Measurements from ENCODE around the gene SOD2.
"Not testable (repeated sequence)": the region's sequence is repeated elsewhere in the genome, so short reads cannot be mapped to it uniquely, and the experiment has no call there.

The SOD2 gene

DNA sequence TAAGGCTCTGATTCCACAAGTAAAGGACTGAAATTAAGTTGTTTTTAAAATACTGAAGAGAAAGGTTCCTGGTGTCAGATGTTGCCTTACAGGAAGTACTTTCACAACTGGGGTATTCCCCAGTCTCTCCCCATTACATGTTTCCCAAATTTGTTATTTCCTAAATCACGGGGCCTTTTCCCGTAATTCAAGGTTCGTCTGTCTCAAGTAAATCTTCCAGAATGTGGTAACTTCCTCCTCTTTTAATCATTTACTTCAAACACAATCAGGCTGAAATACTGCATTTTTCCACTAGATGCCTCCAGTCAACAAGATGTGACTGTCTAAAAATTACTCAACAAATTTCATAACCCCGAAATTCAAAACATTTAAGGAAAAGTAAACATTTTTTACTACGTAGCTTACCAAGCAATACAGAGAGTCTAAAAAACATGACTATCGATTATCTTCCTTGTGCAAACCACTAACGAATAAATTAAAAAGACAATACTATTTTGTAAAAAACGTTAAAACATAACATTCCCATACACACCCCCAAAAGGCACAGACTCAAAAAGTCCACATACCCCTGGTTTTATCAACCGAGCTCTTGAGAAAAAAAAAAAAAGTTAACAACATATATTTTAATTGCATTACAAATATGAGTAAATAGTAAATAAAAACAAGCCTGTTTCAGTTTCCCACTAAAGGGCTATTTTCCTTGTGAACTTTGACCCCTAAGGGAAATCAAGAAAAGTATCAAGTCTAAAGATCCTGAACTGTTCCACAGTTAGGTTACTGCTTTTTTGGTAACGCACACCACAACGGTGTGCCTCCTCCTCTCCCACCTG lies 1.7 kb downstream of the SOD2 start:
- H3K27ac ChIP-seq (ENCODE audit: low read length) = no peak overlapping the region
- peak overlapping the region; percentile 79 for H3K4me2 ChIP-seq (ENCODE audit: low read depth, low read length)
- peak; percentile 37 for DNase-seq
- H3K9me2 ChIP-seq (replicated peaks; ENCODE audit: insufficient read depth, low read length) = no peaks in the 10 kb centered on the region
- no peak overlapping the region; the same call in 1 of the 2 replicates for H3K9ac ChIP-seq (ENCODE audit: low read length)
- peaks cover 24% of the 10 kb centered on the region for H3K79me2 ChIP-seq (ENCODE audit: low read length)
- no peaks in the 10 kb centered on the region; the same call in 1 of the 2 replicates for H3K4me1 ChIP-seq (ENCODE audit: low read length)
- TF ChIP-seq, protein P1, sequence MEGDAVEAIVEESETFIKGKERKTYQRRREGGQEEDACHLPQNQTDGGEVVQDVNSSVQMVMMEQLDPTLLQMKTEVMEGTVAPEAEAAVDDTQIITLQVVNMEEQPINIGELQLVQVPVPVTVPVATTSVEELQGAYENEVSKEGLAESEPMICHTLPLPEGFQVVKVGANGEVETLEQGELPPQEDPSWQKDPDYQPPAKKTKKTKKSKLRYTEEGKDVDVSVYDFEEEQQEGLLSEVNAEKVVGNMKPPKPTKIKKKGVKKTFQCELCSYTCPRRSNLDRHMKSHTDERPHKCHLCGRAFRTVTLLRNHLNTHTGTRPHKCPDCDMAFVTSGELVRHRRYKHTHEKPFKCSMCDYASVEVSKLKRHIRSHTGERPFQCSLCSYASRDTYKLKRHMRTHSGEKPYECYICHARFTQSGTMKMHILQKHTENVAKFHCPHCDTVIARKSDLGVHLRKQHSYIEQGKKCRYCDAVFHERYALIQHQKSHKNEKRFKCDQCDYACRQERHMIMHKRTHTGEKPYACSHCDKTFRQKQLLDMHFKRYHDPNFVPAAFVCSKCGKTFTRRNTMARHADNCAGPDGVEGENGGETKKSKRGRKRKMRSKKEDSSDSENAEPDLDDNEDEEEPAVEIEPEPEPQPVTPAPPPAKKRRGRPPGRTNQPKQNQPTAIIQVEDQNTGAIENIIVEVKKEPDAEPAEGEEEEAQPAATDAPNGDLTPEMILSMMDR (IDR thresholded peaks at IDR 0.05; ENCODE audit: low read length) = peak; percentile 61
- TF ChIP-seq EZH2phosphoT487 (IDR thresholded peaks at IDR 0.05; ENCODE audit: low read length) = no peak
- H3F3A ChIP-seq (ENCODE audit: insufficient read depth, low read length) = peaks cover 4% of the 10 kb centered on the region; the same call in 1 of the 2 replicates
- H4K20me1 ChIP-seq (ENCODE audit: insufficient read depth, low read length) = no peaks in the 10 kb centered on the region
- no peak overlapping the region for H2AFZ ChIP-seq (ENCODE audit: low read length)
- no peaks in the 10 kb centered on the region for H3K27me3 ChIP-seq (replicated peaks; ENCODE audit: insufficient read depth, low read length)
- no peaks in the 10 kb centered on the region for H3K36me3 ChIP-seq (replicated peaks; ENCODE audit: insufficient read depth, low read length)
- peak overlapping the region; percentile 73 for H3K4me3 ChIP-seq (ENCODE audit: low read length)
- H3K9me3 ChIP-seq (replicated peaks; ENCODE audit: insufficient read depth, low read length) = no peaks in the 10 kb centered on the region

DNA sequence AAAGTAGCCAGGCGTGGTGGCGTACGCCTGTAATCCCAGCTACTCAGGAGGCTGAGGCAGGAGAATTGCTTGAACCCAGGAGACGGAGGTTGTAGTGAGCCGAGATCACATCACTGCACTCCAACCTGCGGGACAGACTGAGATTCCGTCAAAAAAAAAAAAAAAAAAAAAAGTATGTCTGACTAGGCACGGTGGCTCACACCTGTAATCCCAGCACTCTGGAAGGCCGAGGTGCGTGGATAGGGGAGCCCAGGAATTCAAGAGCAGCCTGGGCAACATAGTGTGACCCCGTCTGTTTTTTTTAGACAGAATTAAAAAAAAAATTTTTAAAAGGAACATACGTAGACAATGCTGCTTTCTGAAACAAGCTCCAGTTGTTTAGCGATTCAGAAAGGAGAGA lies 2.9 kb downstream of the SOD2 start:
- H3K36me3 ChIP-seq (replicated peaks; ENCODE audit: insufficient read depth, low read length); H3K4me3 ChIP-seq (ENCODE audit: low read length); H3K9ac ChIP-seq (ENCODE audit: low read length); H3K9me3 ChIP-seq (replicated peaks; ENCODE audit: insufficient read depth, low read length); H3K4me1 ChIP-seq (ENCODE audit: low read length); H3K27me3 ChIP-seq (replicated peaks; ENCODE audit: insufficient read depth, low read length); DNase-seq; H3K4me2 ChIP-seq (ENCODE audit: low read depth, low read length); H4K20me1 ChIP-seq (ENCODE audit: insufficient read depth, low read length); H3F3A ChIP-seq (ENCODE audit: insufficient read depth, low read length); H3K27ac ChIP-seq (ENCODE audit: low read length); H2AFZ ChIP-seq (ENCODE audit: low read length); H3K9me2 ChIP-seq (replicated peaks; ENCODE audit: insufficient read depth, low read length): not testable (repeated sequence)
- H3K79me2 ChIP-seq (ENCODE audit: low read length) = peaks cover 24% of the 10 kb centered on the region

DNA sequence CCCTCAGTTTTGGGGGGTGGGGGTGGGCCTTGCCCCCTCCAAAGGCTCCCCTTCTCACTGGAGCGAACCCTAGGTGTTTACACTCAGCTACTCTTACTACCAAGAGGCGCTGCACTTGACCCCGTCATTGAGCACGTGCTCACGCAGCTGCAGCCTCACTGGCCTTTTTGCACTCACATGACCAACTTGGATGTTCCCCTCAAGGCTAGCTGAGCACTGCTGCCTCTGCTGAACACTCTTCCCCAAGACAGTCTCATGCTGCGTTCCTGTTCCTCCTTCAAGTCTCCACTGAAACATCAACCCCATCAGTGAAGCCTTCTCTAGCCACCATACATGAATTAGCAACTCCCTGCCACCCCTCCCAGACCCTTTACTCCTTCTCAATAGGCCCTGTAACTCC lies 4.0 kb downstream of the SOD2 start:
- Histone ChIP-seq H3F3A (ENCODE audit: insufficient read depth, low read length) (peaks cover 4% of the 10 kb centered on the region; the same call in 1 of the 2 replicates), H3K27me3 (replicated peaks; ENCODE audit: insufficient read depth, low read length) (no peaks in the 10 kb centered on the region), H3K27ac (ENCODE audit: low read length) (no peak overlapping the region), H3K4me3 (ENCODE audit: low read length) (no peak overlapping the region), H4K20me1 (ENCODE audit: insufficient read depth, low read length) (no peaks in the 10 kb centered on the region), H3K9me3 (replicated peaks; ENCODE audit: insufficient read depth, low read length) (no peaks in the 10 kb centered on the region), H3K9me2 (replicated peaks; ENCODE audit: insufficient read depth, low read length) (no peaks in the 10 kb centered on the region), H3K4me2 (ENCODE audit: low read depth, low read length) (no peak overlapping the region), H3K9ac (ENCODE audit: low read length) (no peak overlapping the region), H3K36me3 (replicated peaks; ENCODE audit: insufficient read depth, low read length) (peaks cover 3% of the 10 kb centered on the region; the same call in 1 of the 2 replicates), H3K79me2 (ENCODE audit: low read length) (peaks cover 24% of the 10 kb centered on the region), H3K4me1 (ENCODE audit: low read length) (no peaks in the 10 kb centered on the region; the same call in 1 of the 2 replicates), H2AFZ (ENCODE audit: low read length) (no peak overlapping the region)
- no peak for TF ChIP-seq EZH2phosphoT487 (IDR thresholded peaks at IDR 0.05; ENCODE audit: low read length)
- TF ChIP-seq, protein P1 (IDR thresholded peaks at IDR 0.05; ENCODE audit: low read length) = no peak
- TF ChIP-seq EZH2 (optimal IDR thresholded peaks at IDR 0.05; ENCODE audit: low read depth, low read length) = no peak
- no peak for DNase-seq

All from MM.1S (cell line).